Activated naive CD4-positive, alpha-beta T cell treated with anti-CD3 and anti-CD28 coated beads, Interleukin-2, amount 50 U/mL, for 16 hours (primary cell): ENCODE measurements around the gene MOV10L1.
"Not testable (repeated sequence)": the region's sequence is repeated elsewhere in the genome, so short reads cannot be mapped to it uniquely, and the experiment has no call there.

ENCODE experiments used
- DNase-seq: peaks from one replicate; pipeline ENCODE4 v3.0.0-alpha.2; 2020

MOV10L1 gene

DNA sequence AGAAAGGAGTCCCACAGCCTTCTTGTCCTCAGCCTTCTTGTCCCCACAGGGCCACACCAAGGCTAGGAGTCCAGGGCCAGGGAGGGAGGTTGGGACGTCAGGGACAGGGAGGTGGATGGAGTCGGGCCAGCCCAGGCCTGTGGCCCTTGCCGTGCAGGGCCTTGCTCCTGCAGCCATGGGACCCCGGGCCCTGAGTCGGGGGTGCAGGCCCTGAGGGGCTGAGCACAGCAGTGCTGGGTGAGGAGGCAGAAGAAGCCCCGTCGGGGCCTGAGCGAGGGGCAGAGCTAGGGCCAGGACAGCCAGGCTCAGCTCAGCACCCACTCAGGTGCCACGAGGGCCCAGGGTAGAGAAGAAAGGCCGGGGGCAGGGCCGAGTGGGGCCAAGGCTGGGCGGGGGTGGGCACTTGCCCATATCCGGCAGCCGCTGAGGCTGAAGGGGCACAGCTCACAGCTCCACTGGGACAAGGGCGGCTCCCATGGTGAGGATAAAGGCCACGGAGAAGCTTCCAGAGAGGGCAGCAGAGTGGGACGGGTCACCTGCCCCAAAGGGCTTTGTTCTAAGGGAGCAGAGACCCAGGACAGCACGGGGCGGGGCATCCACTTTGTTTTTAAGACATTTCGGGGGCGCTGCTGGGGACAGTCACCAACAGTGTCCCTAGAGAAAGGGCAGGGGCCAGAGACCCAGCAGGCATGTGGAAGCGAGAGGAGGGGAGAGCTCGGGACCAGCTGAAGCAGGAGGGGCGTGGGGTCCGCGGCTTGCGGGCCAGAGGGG is 8.2 kb upstream of the MOV10L1 start:
- no peak for DNase-seq

DNA sequence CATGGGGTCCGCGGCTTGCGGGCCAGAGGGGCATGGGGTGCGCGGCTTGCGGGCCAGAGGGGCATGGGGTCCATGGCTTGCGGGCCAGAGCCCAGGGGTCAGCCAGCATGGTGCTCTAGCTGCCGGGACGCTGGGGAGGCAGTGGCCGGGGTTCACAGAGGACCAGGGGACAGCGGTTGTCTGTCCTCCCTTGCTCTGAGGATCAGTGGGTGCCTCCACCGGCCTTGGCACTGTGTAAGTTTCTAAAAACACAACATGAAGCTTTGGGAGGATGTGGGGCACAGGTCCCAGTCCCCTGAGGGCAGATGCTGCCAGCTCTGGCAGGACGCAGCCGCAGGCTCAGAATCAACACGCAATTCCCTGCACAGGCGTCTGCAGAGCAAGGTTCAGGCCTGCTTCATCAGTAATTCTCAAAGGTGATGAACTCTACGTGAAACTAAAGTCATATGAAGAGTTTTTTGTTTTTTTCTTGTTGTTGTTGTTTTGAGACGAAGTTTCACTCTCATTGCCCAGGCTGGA is 7.5 kb upstream of the MOV10L1 start:
- DNase-seq = no peak

DNA sequence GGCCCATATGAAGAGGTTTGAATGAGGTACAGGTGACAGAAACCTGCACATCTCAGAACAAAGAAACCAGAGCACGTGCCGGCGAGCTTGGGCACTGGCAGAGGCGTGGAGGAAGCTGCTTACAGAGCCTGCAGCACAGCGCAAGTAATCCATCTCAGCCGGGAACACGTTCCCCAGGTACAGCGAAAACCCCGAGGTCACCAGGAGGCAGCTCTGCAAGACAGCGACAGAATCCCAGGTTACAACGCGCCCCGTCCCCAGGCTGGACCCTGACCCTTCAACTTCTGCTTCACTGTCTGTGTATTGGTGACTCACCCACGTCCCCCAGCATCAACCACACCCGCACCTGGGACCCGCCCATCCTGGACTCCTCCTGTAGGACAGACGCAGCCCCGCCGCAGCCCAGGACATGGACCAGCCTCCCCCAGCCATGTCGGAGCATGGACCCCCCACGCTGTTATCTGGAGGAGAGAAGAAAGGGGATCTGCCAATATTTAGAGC is 6.8 kb upstream of the MOV10L1 start:
- no peak for DNase-seq

DNA sequence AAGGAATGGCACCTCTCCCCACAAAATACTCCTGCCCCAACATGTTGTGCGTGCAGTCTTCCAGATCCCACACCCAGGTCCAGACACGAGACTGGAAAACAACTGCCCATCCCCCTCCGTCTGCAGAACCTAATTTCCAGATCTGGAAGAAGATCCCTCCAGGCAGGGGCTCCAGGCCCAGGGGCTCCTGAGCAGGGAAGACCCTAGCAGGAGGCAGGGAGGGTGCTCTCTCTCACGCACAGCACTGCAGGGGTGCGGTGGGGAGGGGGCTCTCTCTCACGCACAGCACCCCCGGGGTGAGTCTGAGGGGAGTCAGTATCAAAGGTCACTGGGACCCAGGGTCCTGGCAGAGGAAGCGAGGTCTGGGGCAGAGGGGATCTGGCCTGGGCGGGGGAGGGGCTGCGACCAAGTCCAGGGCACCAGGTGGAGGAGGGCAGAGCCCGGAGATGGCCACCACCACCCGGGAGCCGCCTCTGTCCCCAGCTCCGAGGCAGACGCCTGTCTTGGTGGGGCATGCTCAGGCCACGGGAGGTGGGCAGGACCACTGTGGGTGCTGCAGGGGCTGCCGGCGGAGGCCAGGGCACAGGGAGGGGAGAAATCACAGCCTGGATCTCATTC is 6.2 kb upstream of the MOV10L1 start:
- DNase-seq = no peak

DNA sequence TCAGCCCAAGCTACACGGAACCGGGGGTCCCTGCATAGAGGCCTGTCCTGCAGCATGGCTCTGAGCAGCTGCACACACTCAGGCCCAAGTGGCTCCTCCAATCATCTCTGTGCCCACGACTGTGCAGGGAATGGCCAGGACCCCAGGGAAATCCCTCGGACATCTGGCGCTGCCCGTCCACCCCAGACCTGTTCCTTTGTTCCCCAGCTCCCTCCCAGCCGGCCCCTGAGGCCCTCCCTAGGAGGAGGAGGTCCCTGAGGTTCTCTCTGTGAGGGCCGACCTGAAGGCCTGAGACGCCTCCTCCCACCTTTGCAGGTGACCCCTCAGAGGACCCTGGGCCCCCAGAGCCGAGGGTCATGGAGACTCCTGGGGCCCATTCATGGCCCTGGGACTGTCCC is 5.7 kb upstream of the MOV10L1 start:
- no peak for DNase-seq

DNA sequence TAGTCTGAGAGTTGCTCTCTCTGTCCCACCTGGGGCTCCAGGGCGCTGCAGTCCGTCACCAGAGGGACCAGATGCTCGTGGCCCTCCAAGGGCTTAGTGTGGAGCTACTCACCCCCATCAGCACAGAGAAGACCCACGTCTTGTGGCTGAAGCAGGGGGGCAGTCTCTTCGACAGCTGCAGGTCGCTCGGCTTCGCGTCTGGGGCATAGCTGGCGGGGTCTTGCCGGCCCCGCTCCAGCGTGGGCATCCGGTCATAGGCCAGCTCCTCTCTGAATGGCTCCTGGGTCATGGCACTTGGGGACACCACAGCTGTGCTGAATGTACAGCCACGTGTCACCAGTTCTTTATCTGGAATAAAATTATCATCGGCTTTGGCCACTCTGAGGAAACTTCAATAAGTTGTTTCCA is 5.2 kb upstream of the MOV10L1 start:
- DNase-seq = no peak

DNA sequence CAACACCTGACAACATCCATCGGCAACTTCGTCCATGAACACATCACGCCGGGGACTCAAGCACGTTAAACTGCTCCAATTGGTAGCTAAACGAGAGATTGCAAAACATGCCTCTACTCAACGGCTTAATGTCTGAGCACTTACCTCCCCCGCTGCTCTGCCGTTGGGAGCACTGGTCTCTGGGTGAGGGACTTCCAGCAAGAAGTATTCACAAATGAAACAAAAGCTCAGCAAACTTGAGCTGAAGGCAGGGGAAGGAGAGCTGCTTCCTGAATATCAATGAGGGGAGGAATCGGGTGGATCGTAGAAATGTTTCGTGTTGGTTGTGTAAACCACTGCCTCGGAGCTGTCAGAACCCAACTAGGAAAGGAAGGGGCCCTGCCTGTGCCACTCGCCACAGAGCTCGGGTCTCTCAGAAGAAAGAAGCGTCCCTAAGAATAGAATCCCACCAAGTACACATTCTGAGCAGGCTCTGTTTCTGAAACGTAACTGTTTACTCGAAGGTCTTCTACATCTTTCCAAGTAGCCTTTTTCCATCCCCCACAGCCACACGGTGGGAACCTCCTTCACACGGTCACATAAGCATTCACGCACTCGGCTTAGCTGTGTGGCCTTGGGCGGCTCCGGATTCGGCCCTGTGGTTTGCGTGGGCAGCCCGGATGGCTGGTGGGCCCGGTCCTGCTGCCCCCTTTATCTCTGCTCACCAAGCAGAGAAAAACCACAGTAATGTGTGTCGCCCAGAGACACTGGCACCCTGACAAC is 4.4 kb upstream of the MOV10L1 start, which contains the start of gene MLC1:
TSS of gene MLC1 (minus strand) at position 216 of the 762 bp plus-strand sequence. CDS start 524 bp downstream, outside the sequence.
- DNase-seq = no peak

DNA sequence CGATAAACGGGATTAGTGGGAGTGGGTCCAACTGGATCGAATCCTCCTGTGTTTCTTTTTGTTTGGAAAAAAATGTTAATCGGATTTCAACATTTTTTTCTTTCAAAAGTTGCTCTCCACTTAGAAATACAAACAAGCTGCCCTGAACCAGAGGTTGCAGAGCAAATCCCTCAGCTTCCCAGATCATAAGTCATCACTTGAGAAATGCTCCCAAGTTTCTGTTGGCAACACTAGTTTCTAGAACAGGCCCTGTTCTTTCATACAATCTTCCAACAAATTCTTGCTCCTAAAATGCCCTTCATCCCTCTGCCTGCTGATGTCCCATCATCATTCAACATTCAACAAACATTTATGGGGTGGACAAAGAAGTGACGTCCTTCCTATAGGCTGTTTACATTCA is 3.3 kb upstream of the MOV10L1 start:
- DNase-seq = no peak

DNA sequence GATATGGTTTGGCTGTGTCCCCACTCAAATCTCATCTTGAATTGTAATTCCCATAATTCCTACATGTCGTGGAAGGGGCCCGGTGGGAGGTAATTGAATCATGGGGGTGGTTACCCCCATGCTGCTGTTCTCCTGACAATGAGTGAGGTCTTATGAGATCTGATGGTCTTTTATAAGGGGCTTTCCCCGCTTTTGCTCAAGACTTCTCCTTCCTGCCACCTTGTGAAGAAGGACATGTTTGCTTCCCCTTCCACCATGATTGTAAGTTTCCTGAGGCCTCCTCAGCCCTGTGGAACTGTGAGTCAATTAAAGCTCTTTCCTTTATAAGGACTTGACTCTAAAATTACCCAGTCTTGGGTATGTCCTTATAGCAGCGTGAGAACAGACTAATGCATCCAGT is 2.8 kb upstream of the MOV10L1 start:
- DNase-seq = not testable (repeated sequence)

DNA sequence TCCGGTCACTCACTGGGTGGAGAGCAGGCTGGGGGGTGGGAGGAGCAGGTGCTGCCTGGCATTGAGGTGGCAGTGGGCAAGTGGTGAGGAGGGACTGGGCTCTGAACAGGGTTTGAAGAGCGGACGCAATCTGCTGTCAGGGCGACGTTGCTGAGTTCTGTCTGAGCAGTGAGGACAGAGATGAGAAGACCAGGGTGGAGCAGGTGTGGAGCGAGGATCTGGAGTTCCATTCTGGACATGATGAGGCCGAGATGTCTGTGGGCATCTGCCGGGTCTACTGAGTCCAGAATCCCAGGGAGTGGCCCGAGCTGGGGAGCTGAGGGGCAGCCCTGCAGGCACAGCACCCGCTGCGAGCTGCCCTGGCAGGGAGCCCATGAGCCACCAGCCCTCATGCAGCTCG is 2.2 kb upstream of the MOV10L1 start:
- no peak for DNase-seq

DNA sequence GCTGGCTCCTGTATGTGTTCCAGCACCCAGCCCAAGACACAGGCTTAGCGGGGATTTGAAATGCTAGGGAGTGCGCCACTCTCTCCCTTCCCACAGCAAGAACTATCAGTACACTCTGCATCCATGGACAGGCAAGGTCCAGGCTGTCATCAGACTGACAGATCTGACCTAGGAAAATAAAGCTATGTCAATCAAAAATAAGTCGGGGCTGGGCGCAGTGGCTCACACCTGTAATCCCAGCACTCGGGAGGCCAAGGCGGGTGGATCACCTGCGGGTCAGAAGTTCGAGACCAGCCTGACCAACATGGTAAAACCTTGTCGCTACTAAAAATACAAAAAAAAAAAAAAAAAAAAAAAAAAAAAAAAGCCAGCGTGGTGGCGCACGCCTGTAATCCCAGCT is 1.7 kb upstream of the MOV10L1 start:
- DNase-seq = no peak

DNA sequence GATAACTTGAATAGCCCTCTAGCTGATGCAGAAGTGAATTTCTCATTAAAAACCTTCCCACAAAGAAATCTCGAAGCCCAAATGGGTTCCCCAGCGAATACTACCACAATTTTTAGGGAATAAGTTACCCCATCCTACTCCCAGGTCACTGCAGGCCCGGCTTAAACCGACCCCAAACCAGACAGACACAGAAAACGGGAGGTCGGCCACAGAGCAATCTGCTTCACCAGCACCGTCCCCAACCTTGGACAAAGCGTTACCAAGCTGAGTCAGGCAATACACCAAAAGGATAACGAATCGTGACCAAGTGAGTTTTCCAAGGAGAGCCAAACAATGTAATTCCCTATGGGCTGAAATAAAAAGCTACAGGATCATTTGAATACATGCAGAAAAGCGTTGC is 575 bp upstream of the MOV10L1 start:
- no peak for DNase-seq

DNA sequence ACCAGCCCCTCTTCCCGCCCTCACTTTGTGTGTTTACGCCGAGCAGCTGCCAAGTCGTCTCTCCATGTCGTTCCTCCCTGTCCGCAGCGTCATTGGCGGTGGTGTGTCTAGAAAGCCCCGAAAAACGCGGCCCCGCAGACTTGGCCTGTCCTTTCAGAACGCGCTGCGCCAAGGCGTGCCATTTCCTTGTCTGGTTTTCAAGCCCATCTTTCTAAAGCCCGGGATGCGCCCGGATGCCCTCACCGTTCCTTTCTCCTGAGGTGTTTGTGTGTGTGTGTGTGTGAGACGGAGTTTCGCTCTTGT is 557 bp downstream of the MOV10L1 start:
- DNase-seq = no peak

DNA sequence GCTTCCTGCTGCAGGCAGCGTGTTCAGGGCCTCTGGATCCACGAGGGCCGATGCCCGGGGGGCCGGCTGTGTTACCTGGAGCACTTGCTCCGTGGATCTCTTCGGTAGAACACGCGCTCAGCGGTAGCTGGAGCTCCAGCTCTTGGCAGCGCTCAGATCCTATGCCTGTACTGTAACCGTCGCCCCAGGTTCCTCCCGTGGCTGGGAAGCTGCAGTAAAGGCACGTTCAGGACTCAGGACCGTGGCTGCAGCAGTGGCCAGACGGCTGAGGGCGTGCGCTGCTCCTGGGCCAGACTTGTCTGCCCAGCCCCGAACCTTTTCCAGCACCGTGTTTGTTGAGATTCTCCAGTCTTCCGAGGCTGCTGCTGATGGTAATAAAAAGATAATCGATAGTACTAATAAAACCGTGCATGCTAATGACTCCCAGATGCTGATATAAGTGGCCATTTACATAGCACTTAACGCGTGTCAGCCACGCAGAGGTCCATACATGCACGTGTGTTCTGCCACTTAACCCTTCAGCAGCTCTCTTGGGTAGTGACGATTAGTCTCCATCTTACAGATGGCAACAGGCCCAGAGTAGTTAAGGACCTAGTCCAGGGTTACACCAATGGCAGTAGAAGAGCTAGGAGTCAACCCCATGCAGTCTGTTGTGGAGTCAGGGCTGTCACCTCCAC is 1.4 kb downstream of the MOV10L1 start:
- no peak for DNase-seq

DNA sequence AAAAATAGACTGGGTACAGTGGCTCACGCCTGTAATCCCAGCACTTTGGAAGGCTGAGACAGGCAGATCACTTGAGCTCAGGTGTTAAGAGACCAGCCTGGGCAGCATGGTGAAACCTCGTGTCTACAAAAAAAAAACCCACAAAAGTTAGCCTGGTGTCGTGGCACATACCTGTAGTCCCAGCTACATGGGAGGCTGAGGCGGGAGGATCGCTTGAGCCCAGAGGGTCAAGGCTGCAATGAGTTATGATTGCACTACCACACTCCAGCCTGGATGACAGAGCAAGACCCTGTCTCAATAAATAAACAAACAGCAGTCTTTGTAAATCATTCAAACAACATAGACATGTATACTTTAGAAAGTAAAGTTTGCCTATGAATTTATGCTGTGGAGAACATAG is 2.5 kb downstream of the MOV10L1 start:
- no peak for DNase-seq

DNA sequence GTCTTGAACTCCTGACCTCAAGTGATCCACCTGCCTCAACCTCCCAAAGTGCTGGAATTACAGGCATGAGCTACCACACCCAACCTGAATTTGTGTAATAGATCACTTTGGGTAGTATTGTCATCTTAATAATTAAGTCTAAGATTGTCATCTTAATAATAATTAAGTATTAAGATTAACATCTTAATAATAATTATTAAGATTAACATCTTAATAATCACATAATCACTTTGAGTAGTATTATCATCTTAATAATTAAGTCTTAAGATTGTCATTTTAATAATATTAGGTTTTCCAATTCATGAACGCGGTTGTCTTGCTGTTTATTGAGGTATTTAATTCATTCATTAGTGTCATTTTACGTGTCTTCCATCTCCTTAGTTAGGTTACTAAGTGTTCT is 8.2 kb downstream of the MOV10L1 start:
- no peak for DNase-seq

DNA sequence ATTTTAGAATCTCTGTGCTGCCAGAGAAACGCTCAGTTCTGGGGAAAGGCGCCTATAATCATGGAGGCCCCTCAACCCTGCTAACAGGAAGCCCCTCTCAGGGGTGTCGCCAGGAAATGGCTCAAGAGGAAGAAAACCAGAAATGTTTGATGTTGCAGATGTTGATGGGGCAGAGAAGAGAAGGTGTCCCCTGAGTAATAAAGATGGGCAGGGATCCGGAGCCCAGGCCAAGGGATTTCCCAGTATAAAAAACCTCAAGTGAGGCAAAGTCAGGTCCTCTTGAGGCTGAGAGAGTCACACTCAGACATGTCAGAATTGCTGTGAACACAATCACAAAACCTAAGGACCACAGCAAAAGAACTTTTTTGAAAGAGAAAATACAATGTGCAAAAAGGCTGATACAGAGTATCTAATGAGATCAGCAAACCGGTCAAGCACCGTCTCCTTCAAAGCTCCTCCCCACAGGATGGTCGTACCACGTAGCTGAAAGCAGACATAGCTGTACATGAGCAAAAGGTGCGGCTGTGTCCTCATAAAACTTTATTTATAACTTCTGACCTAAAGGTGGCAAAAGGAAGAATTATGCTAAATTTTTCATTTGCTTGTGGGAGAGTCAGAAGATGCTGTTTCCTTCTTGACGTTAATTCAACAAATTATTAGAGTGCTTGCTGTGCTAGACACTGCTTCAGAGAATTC is 12.2 kb downstream of the MOV10L1 start:
- DNase-seq = no peak

DNA sequence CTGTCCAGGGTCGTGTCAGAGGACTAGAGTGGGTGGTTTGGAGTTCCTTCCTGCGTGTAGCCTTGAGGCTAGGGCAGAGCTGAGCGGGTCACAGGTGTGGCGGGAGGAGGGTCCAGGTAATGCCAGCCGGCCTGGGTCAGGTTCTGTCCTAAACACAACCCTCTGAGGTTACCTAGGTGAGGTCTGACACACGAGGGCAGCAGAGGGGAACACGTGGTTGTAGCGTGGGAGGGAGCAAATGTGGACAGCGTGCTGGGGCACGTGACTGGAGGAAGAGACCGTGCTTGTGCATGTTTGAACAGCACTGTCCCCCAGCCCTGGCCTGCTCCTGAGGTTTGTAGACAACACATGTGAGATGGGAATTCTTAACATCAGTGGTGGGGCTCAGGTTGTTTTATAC is 13.1 kb downstream of the MOV10L1 start:
- DNase-seq = no peak

DNA sequence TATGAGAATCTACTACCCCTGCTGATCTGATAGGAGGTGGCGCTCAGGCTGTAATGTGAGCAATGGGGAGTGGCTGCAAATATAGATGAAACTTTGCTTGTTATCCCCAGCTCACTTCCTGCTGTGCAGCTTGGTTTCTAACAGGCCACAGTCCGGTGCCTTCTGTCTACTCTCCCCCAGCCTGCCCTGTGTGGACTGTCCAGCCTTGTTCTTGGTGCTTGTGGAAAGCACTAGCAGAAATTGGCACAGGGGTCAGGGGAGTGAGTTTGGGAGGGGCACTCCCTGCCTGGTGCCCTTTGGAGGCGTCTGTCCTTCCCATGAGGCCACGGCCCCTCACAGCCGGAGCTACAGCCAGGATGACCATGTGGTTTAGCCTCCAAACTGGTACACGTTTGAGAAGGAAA is 14.3 kb downstream of the MOV10L1 start:
- DNase-seq = no peak

DNA sequence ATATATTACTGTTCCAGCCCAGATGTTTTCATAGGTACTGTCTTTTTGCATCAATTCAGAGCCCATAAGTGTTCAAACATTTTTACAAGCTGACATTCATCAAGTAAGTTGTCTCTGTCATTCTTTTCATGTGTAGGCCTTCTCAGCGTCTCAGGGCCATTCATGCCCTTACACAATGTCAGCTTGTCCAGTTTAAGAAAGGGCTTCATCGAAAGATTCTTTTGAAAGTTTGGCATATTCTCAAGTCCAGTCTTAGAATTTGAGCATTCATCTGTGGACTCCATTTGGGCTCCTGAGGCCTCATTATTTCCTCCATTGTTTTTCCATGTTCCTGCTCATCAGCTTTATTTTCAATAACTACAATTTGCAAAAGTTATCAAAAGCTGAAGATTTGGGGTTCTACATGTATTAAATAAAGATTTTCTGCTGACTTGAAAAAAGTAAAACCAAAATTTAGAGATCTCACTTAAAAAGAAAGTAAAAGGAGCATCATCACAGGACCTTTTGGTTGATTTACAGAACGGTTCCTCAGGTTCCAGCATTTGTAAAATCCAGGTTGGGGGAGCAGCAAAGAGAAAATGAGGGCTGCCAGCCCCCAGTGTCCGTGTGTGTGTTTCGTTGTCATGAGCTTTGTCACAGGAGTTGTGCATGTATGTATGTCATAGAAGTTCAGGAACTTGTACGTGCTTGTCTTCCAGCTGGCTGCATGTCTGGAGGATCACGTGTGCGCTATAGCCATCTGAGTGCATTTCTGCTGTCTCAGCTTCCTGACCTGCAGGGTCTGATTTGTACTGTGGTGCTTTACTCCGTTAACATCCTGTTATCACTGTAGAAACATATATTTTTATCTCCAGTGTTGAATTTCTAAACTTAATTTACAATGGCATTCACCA is 15.6 kb downstream of the MOV10L1 start:
- DNase-seq = no peak

DNA sequence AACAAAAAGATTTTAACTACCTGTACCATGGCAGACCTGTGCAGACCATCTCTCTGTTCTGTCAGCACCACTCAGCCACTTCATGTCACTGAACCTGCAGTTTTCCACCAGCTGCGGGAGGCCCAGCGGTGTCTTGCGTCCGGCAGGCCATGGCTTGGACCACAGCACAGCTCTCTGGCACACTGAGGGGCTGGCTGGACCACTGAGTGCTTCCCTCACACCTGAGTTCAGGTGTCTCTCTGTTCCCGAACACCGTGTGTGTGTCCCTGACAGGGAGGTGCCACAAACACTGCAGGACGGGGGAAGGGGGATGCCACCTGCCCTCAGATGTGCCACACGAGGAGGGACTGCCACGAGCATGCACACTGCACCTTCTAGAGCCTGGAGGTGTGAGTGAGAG is 17.7 kb downstream of the MOV10L1 start:
- DNase-seq = no peak
